HG02840 (cell line): ENCODE results near the gene SLC12A8.
A peak's percentile ranks its signal among the peaks of the same experiment; 100 is the strongest.

Experiments used
- ATAC-seq: cut with Tn5 transposase; IDR thresholded peaks from one replicate; pipeline ENCODE4 v1.9.1; 2021; ENCODE audit warnings: mild to moderate bottlenecking, moderate library complexity, moderate number of reproducible peaks; ENCODE audit not compliant: unreplicated experiment, low FRiP score

SLC12A8 gene

GRCh38 chr3:125219261-125219701 lies 6.7 kb upstream of the SLC12A8 start:
- no peak for ATAC-seq

DNA sequence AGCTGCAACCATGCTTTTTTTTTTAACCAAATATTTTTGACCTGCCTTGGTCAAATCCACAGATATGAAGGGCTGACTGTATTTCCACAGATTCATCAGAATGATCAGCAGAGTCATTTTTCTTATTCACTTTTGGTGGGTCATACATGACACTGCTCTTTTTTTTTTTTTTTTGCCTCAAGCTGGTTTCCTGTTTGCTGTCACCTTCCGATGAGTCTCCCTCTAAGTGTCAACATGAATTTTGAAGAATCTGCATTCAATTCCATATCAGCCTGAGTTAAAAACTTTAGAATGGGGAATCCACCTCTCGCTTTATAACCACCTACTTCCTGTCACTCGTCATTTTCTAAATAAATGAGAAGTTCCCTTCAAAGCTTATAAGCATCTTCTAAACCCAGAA lies 2.2 kb upstream of the SLC12A8 start:
- no peak for ATAC-seq

- no peak for ATAC-seq
These were observed 1.5 kb upstream of the SLC12A8 start for GRCh38 chr3:125213946-125214542.

DNA sequence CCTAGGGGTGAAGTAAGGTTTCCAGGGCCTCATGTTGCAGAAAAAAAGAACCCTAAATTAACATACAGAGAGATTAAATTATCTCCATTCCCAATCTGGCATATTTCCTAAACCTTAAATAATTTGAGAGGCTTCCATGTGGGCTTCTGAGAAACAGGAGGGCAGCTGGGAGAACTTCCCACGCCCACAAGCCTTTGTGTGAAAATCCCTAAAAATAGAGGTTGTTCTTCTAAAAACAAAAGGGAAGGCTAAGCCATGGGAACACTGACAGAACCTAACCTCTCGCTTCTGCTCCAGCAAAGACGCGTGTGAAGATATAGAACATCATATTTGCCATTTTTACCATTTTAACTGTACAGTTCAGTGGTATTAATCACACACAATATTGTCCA lies 812 bp upstream of the SLC12A8 start:
- no peak for ATAC-seq

DNA sequence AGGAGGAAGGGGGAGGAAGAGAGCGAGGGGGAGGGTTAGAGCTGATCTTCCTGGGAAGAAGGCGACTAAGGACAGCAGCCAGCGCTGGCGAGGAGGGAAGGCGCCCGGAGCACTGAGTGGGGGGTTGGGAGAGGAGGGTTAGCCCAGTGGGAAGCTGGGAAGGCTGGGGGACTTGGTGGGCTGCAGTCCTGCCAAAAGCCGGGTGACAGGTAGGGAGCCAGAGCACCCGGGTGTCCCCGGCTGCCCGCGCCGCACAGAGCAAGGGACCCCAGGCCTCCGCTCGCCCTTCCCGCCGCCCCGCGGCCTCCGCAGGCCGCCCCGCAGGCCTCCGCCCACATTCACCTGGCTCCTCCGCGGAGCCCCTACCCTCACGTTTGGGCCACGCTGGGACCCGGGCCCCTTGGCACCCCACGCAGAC lies 448 bp downstream of the SLC12A8 start:
- no peak for ATAC-seq

DNA sequence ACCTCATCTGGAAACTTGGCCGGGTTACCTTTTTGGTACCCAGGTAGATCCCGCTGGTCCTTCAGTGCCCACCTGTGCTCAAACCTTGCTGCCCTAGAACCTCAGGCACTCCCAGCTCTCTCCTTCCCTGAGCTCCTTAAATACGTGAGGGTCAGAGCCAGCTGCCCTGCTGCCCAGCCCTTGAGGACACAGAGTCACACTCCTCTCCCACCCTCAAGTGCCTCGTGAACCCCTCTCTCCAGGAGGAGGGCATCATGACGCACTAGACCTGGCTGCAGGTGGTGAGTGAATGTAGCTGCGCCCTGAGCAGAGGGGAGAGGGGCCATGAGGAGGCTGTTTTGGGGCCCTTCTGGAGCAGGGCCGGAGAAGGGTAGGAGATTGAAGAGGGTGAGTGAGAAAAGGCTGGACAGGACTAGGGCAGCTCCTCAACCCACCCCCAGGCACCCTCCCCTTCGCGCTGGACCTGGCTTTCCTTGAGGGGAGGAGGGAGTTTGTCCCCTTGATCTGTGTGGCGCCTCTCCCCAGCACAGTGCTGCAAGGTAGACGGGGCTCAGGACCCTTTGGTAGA lies 941 bp downstream of the SLC12A8 start:
- no peak for ATAC-seq

DNA sequence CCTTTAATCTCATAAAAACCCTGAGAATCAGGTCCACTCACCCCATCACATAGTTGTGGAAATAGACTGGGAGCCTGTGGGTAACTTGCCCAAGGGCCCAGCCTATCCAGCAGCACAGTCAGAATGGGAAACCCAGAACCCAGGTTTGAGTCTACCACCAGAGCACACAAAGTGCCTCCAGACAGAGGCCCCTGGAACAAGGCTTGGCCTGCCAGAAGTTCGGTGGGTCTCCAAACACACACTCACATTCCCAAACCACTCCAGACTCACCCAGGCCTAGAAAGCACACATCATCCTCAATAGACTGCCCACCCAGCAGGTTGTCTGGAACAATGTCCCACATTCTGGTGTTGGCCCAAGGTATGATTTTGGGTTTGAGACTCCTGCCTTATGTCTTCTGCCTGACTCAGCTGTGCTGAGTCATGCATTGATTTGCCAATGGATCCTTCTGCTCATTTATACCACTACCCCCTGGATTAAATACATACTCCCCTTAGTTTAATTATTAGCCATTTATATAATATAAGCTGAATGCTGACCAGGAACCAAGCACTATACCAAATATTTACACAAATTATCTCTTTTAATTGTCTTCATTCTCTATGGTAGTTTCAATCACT lies 4.5 kb downstream of the SLC12A8 start:
- ATAC-seq: no peak

- ATAC-seq: no peak
These were observed 5.0 kb downstream of the SLC12A8 start for GRCh38 chr3:125207507-125207906.

GRCh38 chr3:125206934-125207333 lies 5.6 kb downstream of the SLC12A8 start:
- ATAC-seq: no peak

GRCh38 chr3:125203731-125204130 lies 8.8 kb downstream of the SLC12A8 start:
- no peak for ATAC-seq

- ATAC-seq: no peak
These were observed 10.4 kb downstream of the SLC12A8 start for GRCh38 chr3:125202197-125202596.

GRCh38 chr3:125200731-125201139 lies 11.8 kb downstream of the SLC12A8 start:
- peak; percentile 73 for ATAC-seq

- ATAC-seq: no peak
These were observed 17.5 kb downstream of the SLC12A8 start for GRCh38 chr3:125194849-125195601.

- no peak for ATAC-seq
These were observed 18.3 kb downstream of the SLC12A8 start for GRCh38 chr3:125194061-125194848.

- no peak for ATAC-seq
These were observed 20.1 kb downstream of the SLC12A8 start for GRCh38 chr3:125192190-125193035.

DNA sequence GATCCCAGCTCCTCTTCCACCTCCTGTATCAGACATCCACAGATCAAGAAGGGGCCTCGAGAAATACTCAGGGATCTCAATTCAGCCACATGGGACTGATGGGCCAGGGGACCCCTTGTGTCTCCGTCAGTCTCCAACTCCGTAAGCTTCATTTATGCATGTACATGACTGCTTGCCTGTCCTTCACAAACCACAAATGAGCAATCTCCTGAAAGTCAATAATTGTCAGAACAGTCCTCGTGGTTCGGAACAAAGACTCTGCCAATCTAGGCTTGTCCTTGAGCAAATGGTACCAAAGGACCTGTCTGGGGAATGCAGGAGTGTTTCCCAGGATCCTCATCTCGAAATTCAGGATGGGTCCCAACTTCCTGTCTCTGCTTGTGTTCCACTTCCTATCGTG lies 20.8 kb downstream of the SLC12A8 start:
- no peak for ATAC-seq

GRCh38 chr3:125191256-125191655 lies 21.3 kb downstream of the SLC12A8 start:
- ATAC-seq: no peak

- ATAC-seq: no peak
These were observed 21.8 kb downstream of the SLC12A8 start for GRCh38 chr3:125190786-125191185.

- ATAC-seq: no peak
These were observed 23.0 kb downstream of the SLC12A8 start for GRCh38 chr3:125189378-125190165.
